Measurements from ENCODE around the gene RAE1.

- TF ChIP-seq, protein P1, sequence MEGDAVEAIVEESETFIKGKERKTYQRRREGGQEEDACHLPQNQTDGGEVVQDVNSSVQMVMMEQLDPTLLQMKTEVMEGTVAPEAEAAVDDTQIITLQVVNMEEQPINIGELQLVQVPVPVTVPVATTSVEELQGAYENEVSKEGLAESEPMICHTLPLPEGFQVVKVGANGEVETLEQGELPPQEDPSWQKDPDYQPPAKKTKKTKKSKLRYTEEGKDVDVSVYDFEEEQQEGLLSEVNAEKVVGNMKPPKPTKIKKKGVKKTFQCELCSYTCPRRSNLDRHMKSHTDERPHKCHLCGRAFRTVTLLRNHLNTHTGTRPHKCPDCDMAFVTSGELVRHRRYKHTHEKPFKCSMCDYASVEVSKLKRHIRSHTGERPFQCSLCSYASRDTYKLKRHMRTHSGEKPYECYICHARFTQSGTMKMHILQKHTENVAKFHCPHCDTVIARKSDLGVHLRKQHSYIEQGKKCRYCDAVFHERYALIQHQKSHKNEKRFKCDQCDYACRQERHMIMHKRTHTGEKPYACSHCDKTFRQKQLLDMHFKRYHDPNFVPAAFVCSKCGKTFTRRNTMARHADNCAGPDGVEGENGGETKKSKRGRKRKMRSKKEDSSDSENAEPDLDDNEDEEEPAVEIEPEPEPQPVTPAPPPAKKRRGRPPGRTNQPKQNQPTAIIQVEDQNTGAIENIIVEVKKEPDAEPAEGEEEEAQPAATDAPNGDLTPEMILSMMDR (IDR thresholded peaks at IDR 0.05): no peak
- TF ChIP-seq POLR2A (IDR thresholded peaks at IDR 0.05): no peak
Observed at GRCh38 chr20:57342829-57343228, 8.2 kb upstream of the RAE1 start.

All from right lobe of liver (tissue), 4 donors.